GM21619 (cell line): ENCODE measurements around the gene CDK18.

Source experiments
- ATAC-seq: cut with Tn5 transposase; IDR thresholded peaks from one replicate; pipeline ENCODE4 v1.9.1; 2021; ENCODE audit not compliant: unreplicated experiment

The CDK18 gene

GRCh38 chr1:205535866-205536758 lies 31.6 kb downstream of the CDK18 start:
- ATAC-seq, result no peak

GRCh38 chr1:205536759-205537361 lies 32.4 kb downstream of the CDK18 start:
- no peak for ATAC-seq

DNA sequence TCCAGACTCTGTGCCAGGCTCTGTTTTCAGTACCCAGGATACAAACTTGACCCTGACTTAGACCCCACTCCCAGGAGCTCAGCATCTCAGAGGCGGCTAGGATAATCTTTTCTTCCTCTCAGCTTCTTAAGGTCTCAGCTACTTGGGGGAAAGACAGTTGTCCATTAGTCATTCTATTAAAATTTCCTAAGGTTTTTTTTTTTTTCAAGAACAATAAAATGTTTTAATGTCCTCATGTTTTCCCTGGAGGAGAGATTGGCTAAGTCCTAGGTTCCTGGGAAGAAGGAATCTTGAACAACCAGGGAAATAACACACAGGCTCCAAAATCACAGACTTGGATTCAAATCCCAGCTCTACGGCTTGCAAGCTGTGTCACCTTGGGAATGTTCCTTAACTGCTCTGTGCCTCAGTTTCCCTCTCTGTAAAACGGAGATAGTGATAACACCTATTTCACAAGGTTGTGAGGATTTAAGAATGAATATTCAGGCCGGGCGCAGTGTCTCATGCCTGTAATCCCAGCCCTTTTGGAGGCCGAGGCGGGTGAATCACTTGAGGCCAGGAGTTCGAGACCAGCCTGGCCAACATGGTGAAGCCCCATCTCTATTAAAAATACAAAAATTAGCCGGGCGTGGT lies 33.0 kb downstream of the CDK18 start:
- ATAC-seq, result no peak

DNA sequence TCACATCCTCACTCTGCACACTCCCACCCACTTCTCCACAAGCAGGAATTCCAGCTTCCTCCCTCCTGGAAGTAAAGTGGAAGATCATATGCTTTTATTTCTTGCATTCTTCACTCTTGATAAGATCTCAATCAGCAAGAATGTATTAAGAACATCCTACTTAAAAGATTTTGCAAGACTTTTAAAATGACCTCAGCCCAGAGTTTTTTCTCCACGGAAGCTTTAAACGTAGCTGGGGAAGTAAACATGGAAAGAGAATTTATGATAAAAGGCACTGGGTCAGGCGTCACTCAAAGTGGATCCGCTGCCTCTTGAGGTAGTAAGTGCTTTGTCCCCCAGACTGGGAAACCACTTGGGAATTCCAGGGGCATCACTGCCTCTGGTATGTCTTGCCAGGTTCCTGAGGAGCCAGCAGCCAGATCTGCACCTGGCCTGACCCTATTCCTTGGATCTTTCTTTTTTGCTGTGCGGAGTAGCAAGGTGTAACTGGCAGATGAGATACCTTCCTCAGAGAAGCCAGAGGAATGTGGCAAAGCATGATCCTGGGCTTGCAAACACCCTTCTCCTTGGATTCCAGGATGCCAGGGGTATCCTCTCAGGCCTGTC lies 33.9 kb downstream of the CDK18 start:
- ATAC-seq, result no peak

- ATAC-seq, result no peak
Observed at GRCh38 chr1:205541161-205541886, 36.9 kb downstream of the CDK18 start.

DNA sequence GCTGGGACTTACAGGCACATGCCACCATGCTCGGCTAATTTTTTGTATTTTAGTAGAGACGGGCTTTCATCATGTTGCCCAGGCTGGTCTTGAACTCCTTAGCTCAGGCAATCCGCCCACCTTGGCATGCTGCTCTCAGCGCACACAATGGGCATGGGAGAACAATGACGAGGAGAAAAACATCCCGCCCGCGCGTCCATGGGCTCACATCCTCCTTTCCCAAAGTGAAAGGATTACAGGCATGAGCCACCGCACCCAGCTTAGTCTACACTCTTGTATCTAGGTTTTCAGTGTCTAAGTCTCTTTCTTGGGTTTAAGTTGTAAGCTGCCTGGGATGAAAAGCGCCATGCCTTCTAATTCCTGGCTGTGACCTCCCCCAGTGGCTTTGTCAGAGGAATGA lies 37.9 kb downstream of the CDK18 start:
- no peak for ATAC-seq

DNA sequence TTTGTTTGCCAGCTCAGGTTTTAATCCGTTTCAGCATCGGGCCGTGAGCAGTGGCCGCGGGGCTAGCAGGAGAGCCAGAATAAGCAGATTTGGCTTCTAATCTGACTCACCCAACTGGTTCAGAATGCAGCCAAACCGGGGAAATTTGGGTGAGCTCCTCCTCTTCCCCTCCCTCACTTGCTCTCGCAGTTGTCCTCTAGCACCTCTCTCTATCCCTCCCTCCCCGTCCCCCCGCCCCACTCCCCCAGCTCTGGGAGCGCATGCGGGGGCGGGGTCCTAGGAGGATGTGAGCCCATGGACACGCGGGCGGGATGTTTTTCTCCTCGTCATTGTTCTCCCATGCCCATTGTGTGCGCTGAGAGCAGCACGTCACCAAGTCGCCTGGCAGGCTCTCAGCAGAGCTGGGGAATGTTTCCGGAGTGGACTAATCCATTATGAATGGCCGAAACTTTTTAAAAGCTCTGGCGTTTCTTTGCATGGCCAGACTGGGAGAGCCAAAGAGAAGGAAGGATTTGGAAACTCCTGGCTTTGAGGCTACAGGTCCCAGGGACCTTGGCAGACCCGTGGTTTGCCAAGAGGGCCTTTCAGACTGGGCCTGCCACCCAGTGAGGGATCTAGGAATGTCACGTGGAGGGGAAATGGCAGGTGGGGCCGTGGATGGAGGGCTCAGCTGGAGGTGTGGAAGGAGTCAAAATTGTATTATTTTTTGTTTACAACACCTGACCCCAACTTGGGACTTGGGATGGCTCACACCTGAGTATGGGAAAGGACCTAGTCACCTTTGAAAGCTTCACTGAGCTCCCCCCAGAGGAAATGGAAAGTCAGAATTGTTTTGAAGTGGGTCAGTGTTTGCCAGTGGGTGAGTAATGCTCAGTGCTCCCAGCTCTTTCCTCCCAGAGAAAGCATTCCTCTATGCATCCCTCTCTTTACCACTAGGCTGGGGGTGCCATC lies 39.2 kb downstream of the CDK18 start:
- no peak for ATAC-seq

DNA sequence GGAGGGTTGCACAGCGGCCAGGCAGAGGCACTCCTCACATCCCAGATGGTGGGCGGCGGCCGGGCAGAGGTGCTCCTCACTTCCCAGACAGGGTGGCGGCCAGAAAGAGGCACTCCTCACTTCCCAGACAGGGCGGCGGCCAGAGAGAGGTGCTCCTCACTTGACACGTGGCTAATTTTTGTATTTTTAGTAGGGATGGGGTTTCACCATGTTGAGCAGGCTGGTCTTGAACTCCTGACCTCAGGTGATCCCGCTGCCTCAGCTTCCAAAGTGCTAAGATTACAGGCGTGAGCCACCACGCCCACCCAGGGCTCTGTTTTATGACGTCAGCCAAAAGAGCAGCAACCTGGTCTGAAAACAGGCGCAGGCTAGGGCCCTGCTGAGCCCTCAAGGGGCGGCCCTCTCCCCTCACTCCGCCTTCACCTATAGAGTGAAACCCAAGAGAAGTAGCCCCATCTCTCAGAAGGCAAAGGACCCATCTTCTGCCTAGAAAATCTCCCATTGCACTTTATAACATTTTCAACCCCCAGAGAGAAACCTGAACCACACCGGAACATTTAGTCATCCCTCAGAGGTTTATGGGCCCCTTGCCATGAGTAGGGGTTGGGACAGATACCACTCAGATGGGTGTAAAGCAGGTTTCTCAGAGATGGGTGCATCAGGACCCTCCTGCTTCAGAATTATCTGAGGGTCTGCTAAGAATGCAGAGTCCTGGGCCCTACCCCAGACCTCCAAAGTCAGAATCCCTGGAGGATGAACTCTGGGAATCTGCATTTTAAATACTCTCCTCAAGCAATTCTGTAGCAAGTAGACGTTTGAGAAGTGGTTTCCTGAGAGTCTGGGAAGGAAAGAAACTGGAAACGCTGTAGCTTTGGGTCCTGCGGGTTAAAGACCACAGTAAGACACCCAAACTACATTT lies 40.8 kb downstream of the CDK18 start:
- no peak for ATAC-seq

- no peak for ATAC-seq
Observed at GRCh38 chr1:205545991-205546390, 41.5 kb downstream of the CDK18 start.

DNA sequence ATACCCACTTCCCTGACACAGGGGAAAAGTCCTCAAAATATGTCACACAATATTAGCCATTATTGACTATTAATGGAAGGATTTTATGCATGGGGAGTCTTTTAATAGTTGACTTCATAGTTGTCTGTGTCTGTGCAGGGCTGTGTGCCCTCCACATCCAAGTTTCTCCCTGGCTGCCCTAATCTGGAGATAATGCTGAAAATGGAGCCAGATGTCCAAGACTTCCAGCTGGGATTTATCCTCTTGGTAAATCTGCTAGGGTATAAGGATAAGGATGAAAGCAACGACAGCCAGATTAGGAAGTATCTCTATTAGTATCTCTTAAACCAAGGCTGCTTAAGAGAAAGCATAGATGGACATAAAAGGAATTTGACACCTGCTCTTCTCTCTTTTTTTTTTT lies 42.1 kb downstream of the CDK18 start:
- no peak for ATAC-seq

DNA sequence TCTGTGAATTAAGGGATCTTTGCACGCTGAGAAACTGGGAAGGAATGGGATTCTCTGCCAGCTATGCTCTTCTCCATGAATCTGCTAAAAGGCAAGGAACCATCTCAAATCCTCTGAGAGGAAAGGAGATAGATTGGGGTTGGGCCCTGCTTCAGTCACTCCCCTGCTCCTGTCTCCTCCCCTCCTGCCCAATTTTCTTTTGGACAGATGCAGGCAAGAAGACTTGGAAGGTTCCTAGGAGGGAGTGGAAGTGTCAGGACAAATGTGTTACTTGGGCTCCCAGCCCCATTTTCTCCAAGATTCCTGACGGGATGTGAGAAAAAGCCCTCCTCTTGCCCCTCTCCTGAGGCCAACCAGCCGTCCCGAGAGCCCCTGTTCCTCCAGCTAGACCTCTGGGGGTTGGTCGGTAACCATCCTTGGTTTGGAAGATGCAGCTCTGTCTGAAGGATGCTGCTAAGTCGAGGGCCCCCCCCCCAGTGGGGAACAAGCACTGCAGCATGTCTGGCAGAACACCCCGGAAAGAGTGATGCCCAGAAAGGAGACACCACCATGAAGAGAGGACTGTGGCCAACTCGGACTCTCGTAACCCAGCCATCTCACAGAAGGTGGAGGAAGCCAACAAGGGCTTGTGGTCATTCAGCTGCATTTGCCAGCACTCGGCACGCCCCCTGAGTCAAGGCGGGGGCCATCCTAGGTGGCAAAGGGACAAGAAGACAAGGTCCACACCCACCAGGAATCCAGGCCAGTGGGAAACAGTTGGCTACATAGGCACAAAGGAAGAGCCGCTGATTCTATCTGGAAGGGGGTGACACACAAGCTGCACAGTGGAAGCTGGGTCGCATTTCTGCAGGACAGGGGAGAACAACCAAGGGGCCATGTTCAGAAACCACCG lies 43.7 kb downstream of the CDK18 start:
- ATAC-seq, result no peak

DNA sequence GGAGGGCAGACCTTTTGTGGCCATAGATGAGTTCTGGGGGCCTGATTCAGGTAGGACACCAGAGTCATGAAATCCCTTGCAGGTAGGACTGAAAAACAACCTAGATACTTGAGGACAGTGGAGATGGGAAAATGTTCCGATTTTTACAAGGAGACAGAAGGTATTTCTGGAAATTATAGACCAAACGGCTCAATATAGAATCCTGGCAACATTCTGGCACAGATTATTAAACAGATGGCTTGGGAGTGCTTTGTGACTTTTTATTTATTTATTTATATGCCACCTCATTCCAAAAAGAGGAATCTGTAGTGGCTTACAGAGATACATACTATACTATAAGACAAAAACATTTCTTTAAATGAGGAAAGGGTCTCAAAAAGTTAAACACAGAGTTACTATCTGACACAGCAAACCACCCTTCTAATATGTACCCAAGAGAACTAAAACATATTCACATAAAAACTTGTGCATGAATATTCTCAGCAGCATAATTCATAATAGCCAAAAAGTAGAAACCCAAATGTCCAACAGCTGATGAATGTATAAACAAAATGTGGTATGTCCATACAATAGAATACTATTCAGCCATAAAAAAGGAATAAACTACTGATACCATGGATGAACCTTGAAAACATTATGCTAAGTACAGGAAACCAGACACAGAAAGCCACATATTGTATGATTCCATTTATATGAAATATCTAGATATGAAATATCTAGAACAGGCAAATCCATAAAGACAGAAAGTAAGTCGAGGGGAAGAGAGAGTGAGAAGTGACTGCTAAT lies 49.8 kb downstream of the CDK18 start:
- no peak for ATAC-seq

GRCh38 chr1:205561501-205562203 lies 57.2 kb downstream of the CDK18 start:
- no peak for ATAC-seq

- ATAC-seq, result no peak
Observed at GRCh38 chr1:205563927-205564441, 59.5 kb downstream of the CDK18 start.

DNA sequence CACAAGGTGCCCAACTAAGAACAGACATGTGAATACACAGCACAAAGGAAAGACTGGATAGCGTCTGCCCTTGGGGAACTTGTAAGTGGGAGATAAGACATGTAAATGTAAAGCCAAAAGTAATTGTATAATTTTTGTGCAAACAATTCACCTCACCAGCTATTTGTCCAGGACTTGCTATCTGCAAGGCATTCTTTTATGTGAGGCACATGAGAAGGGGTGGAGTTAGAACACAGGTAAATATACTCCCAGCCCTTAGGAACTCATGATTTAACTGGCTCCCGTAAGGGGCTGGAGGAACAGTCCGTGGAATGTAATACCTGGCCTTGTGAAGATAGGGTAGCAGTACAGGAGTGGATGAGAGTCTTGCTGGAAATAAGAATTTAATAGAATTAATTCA lies 61.3 kb downstream of the CDK18 start:
- no peak for ATAC-seq

- ATAC-seq, result no peak
Observed at GRCh38 chr1:205567716-205568115, 63.2 kb downstream of the CDK18 start.
